HG03575 (cell line): ENCODE results near the gene SULT1B1.

Source experiments
- ATAC-seq: cut with Tn5 transposase; IDR thresholded peaks from one replicate; pipeline ENCODE4 v1.9.1; 2021; ENCODE audit not compliant: unreplicated experiment, insufficient number of reproducible peaks, low FRiP score; ENCODE audit errors: extremely low read depth

Gene SULT1B1

GRCh38 chr4:69713593-69713992, 46.8 kb downstream of the SULT1B1 start:
- no peak for ATAC-seq

GRCh38 chr4:69710580-69710979, 49.8 kb downstream of the SULT1B1 start:
- no peak for ATAC-seq

- no peak for ATAC-seq
These were observed 52.2 kb downstream of the SULT1B1 start for GRCh38 chr4:69708211-69708610.

- ATAC-seq, result no peak
These were observed 52.6 kb downstream of the SULT1B1 start for GRCh38 chr4:69707807-69708206.

GRCh38 chr4:69702201-69702600, 58.2 kb downstream of the SULT1B1 start:
- ATAC-seq, result no peak

- ATAC-seq, result no peak
These were observed 58.7 kb downstream of the SULT1B1 start for GRCh38 chr4:69701696-69702095.

- no peak for ATAC-seq
These were observed 62.7 kb downstream of the SULT1B1 start for GRCh38 chr4:69697536-69698242.

- no peak for ATAC-seq
These were observed 70.8 kb downstream of the SULT1B1 start for GRCh38 chr4:69689599-69689998.

GRCh38 chr4:69684804-69685203, 75.6 kb downstream of the SULT1B1 start:
- no peak for ATAC-seq
